ENCODE measurements around the gene BICD2. TPM values are rescaled to one million over a fixed set of nuclear protein-coding genes. Genes with fewer than 3 reads are reported as not detected.

The BICD2 gene
- total and polyA plus RNA-seq, 4 donors: 2.5 to 16.0 (median 11.2) TPM

DNA sequence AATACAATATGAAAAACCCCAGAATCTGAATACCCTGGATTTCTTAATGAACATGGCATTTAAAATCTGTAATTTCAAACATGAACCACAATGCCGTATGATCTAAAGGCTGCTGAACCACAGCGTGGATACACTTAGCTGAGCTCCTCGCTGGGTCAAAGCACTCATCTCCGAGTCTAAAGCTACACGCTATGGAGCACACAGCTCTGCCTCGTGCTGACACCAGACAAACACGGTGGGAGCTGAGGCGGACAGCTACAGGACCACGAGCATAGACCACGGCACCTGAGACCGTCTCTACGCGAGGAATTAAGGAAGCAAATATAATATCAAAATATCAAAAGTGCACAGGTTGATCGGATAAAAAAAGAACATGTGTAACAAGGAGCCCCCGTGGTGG is 51.9 kb downstream of the BICD2 start:
- no peak overlapping the region for H3K27ac ChIP-seq (ENCODE audit: low read depth in 1 of 2, low read length in 2 of 2)
- H3K4me3 ChIP-seq (ENCODE audit: low read depth in 1 of 3, low read length in 3 of 3): no peak overlapping the region
- no peaks in the 10 kb centered on the region for H3K27me3 ChIP-seq (ENCODE audit: control insufficient read depth in 4 of 4, insufficient read depth in 4 of 4, low read length in 3 of 4)
- peaks cover 0 to 4% (median 0%) of the 10 kb centered on the region in 4 donors for H3K4me1 ChIP-seq (ENCODE audit: control insufficient read depth in 4 of 4, insufficient read depth in 4 of 4, low read length in 3 of 4)
- TF ChIP-seq GABPA (IDR thresholded peaks at IDR 0.05 in 1 of 2, conservative IDR thresholded peaks at IDR 0.05 in 1 of 2): no peak
- TF ChIP-seq, protein P1, sequence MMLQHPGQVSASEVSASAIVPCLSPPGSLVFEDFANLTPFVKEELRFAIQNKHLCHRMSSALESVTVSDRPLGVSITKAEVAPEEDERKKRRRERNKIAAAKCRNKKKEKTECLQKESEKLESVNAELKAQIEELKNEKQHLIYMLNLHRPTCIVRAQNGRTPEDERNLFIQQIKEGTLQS (IDR thresholded peaks at IDR 0.05): no peak
- WGBS: 97% methylated on average over 15 of the region's 15 CpGs
- no peak overlapping the region for H3K9ac ChIP-seq (ENCODE audit: low read depth in 1 of 2, low read length in 2 of 2)
- DNase-seq (ENCODE audit: low spot score): no peak
- no peaks in the 10 kb centered on the region for H3K9me3 ChIP-seq (ENCODE audit: control insufficient read depth in 4 of 4, low read length in 3 of 4)
- peaks cover 4 to 43% (median 26%) of the 10 kb centered on the region in 4 donors for H3K36me3 ChIP-seq (ENCODE audit: control insufficient read depth in 4 of 4, insufficient read depth in 3 of 4, low read depth in 1 of 4, low read length in 3 of 4)

DNA sequence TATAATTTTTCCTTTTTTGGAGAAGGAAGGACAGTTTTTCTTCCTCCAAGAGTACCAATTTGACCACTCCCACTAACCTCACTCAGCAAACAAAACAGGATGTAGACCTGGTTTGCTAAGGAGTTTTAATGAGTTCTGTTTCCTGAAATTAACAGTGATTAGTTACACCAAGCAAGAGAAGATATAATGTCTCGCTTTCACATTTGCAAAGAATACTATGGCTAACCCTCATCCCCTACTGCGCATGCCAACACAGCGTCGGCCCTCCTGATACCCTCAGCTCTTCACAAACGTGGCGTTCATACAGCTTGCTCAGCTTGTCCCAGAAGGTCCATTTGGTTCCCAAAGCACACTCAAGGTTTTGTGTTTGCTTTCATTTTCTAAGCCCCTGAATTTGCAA is 52.8 kb downstream of the BICD2 start:
- Histone ChIP-seq H3K9me3 (ENCODE audit: control insufficient read depth in 4 of 4, low read length in 3 of 4) (no peaks in the 10 kb centered on the region), H3K4me3 (ENCODE audit: low read depth in 1 of 3, low read length in 3 of 3) (no peak overlapping the region), H3K4me1 (ENCODE audit: control insufficient read depth in 4 of 4, insufficient read depth in 4 of 4, low read length in 3 of 4) (peaks cover 0 to 4% (median 0%) of the 10 kb centered on the region in 4 donors), H3K36me3 (ENCODE audit: control insufficient read depth in 4 of 4, insufficient read depth in 3 of 4, low read depth in 1 of 4, low read length in 3 of 4) (peaks cover 0 to 36% (median 22%) of the 10 kb centered on the region in 4 donors), H3K27me3 (ENCODE audit: control insufficient read depth in 4 of 4, insufficient read depth in 4 of 4, low read length in 3 of 4) (no peaks in the 10 kb centered on the region), H3K9ac (ENCODE audit: low read depth in 1 of 2, low read length in 2 of 2) (no peak overlapping the region), H3K27ac (ENCODE audit: low read depth in 1 of 2, low read length in 2 of 2) (no peak overlapping the region)
- DNase-seq (ENCODE audit: low spot score): no peak
- no peak for TF ChIP-seq HNF4A (conservative IDR thresholded peaks at IDR 0.05)
- TF ChIP-seq, protein P2, sequence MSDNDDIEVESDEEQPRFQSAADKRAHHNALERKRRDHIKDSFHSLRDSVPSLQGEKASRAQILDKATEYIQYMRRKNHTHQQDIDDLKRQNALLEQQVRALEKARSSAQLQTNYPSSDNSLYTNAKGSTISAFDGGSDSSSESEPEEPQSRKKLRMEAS (IDR thresholded peaks at IDR 0.05): no peak
- no peak for TF ChIP-seq FOXA2 (IDR thresholded peaks at IDR 0.05)
- no peak for TF ChIP-seq JUND (IDR thresholded peaks at IDR 0.05)
- TF ChIP-seq TAF1 (conservative IDR thresholded peaks at IDR 0.05): no peak
- TF ChIP-seq, protein P3, sequence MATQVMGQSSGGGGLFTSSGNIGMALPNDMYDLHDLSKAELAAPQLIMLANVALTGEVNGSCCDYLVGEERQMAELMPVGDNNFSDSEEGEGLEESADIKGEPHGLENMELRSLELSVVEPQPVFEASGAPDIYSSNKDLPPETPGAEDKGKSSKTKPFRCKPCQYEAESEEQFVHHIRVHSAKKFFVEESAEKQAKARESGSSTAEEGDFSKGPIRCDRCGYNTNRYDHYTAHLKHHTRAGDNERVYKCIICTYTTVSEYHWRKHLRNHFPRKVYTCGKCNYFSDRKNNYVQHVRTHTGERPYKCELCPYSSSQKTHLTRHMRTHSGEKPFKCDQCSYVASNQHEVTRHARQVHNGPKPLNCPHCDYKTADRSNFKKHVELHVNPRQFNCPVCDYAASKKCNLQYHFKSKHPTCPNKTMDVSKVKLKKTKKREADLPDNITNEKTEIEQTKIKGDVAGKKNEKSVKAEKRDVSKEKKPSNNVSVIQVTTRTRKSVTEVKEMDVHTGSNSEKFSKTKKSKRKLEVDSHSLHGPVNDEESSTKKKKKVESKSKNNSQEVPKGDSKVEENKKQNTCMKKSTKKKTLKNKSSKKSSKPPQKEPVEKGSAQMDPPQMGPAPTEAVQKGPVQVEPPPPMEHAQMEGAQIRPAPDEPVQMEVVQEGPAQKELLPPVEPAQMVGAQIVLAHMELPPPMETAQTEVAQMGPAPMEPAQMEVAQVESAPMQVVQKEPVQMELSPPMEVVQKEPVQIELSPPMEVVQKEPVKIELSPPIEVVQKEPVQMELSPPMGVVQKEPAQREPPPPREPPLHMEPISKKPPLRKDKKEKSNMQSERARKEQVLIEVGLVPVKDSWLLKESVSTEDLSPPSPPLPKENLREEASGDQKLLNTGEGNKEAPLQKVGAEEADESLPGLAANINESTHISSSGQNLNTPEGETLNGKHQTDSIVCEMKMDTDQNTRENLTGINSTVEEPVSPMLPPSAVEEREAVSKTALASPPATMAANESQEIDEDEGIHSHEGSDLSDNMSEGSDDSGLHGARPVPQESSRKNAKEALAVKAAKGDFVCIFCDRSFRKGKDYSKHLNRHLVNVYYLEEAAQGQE (IDR thresholded peaks at IDR 0.05): no peak
- TF ChIP-seq GABPA (IDR thresholded peaks at IDR 0.05 in 1 of 2, conservative IDR thresholded peaks at IDR 0.05 in 1 of 2): no peak
- no peak for TF ChIP-seq RAD21 (IDR thresholded peaks at IDR 0.05)
- TF ChIP-seq RXRA (IDR thresholded peaks at IDR 0.05): no peak
- TF ChIP-seq, protein P4, sequence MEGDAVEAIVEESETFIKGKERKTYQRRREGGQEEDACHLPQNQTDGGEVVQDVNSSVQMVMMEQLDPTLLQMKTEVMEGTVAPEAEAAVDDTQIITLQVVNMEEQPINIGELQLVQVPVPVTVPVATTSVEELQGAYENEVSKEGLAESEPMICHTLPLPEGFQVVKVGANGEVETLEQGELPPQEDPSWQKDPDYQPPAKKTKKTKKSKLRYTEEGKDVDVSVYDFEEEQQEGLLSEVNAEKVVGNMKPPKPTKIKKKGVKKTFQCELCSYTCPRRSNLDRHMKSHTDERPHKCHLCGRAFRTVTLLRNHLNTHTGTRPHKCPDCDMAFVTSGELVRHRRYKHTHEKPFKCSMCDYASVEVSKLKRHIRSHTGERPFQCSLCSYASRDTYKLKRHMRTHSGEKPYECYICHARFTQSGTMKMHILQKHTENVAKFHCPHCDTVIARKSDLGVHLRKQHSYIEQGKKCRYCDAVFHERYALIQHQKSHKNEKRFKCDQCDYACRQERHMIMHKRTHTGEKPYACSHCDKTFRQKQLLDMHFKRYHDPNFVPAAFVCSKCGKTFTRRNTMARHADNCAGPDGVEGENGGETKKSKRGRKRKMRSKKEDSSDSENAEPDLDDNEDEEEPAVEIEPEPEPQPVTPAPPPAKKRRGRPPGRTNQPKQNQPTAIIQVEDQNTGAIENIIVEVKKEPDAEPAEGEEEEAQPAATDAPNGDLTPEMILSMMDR (IDR thresholded peaks at IDR 0.05; ENCODE audit: low read depth, low read length, missing input control): no peak
- no peak for TF ChIP-seq YY1 (IDR thresholded peaks at IDR 0.05)
- TF ChIP-seq, protein P1 (IDR thresholded peaks at IDR 0.05): no peak
- TF ChIP-seq EGR1 (IDR thresholded peaks at IDR 0.05; ENCODE audit: low read depth in 2 of 2): no peak
- TF ChIP-seq SP1 (IDR thresholded peaks at IDR 0.05): no peak
- TF ChIP-seq, protein P5, sequence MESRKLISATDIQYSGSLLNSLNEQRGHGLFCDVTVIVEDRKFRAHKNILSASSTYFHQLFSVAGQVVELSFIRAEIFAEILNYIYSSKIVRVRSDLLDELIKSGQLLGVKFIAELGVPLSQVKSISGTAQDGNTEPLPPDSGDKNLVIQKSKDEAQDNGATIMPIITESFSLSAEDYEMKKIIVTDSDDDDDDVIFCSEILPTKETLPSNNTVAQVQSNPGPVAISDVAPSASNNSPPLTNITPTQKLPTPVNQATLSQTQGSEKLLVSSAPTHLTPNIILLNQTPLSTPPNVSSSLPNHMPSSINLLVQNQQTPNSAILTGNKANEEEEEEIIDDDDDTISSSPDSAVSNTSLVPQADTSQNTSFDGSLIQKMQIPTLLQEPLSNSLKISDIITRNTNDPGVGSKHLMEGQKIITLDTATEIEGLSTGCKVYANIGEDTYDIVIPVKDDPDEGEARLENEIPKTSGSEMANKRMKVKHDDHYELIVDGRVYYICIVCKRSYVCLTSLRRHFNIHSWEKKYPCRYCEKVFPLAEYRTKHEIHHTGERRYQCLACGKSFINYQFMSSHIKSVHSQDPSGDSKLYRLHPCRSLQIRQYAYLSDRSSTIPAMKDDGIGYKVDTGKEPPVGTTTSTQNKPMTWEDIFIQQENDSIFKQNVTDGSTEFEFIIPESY (IDR thresholded peaks at IDR 0.05): no peak
- TF ChIP-seq FOXA1 (IDR thresholded peaks at IDR 0.05): no peak
- TF ChIP-seq NR2F2 (IDR thresholded peaks at IDR 0.05): no peak
- TF ChIP-seq HNF4G (IDR thresholded peaks at IDR 0.05): no peak
- 67% methylated on average over 6 of the region's 6 CpGs for WGBS
